BE2C (cell line): ENCODE measurements around the gene LIPT2.
"Not testable (repeated sequence)": the region's sequence is repeated elsewhere in the genome, so short reads cannot be mapped to it uniquely, and the experiment has no call there.

Experiments used
- DNase-seq: peaks from one replicate; pipeline ENCODE4 v3.0.0-alpha.2; 2020
- H3K27me3 ChIP-seq: fragments of 250-450 bp; sonication (Bioruptor Pico); 2 replicates; pipeline ENCODE4 v1.5.1; 2020; ENCODE audit warnings: mild to moderate bottlenecking
- H3K36me3 ChIP-seq: fragments of 250-450 bp; sonication (Bioruptor Pico); 2 replicates; pipeline ENCODE4 v1.5.1; 2020; ENCODE audit warnings: mild to moderate bottlenecking
- H3K4me1 ChIP-seq: fragments of 250-450 bp; sonication (Bioruptor Pico); 2 replicates; pipeline ENCODE4 v1.5.1; 2020
- H3K4me3 ChIP-seq: 2 replicates; pipeline ENCODE4 v1.5.1; 2011; ENCODE audit warnings: low read depth, low read length
- H3K9me3 ChIP-seq: fragments of 250-450 bp; sonication (Bioruptor Pico); 2 replicates; pipeline ENCODE4 v1.5.1; 2020
- CTCF ChIP-seq: IDR thresholded peaks from 2 replicates; pipeline ENCODE4 v1.5.1; 2012; ENCODE audit warnings: mild to moderate bottlenecking, low read depth, low read length

Gene LIPT2

GRCh38 chr11:74521666-74522252, 28.2 kb upstream of the LIPT2 start:
- Histone ChIP-seq H3K27me3 (no peaks in the 10 kb centered on the region), H3K36me3 (no peaks in the 10 kb centered on the region), H3K4me1 (peaks cover 5% of the 10 kb centered on the region), H3K4me3 (no peak overlapping the region), H3K9me3 (no peaks in the 10 kb centered on the region)
- no peak for DNase-seq
- no peak for TF ChIP-seq CTCF

- Histone ChIP-seq H3K4me3 (no peak overlapping the region), H3K9me3 (no peaks in the 10 kb centered on the region), H3K36me3 (no peaks in the 10 kb centered on the region), H3K4me1 (peaks cover 5% of the 10 kb centered on the region), H3K27me3 (no peaks in the 10 kb centered on the region)
- TF ChIP-seq CTCF = no peak
- no peak for DNase-seq
Observed at GRCh38 chr11:74520927-74521665, 27.6 kb upstream of the LIPT2 start.

GRCh38 chr11:74520316-74520715, 26.8 kb upstream of the LIPT2 start:
- peaks cover 5% of the 10 kb centered on the region for H3K4me1 ChIP-seq
- DNase-seq = no peak
- H3K4me3 ChIP-seq = no peak overlapping the region
- H3K36me3 ChIP-seq = no peaks in the 10 kb centered on the region
- H3K9me3 ChIP-seq = no peaks in the 10 kb centered on the region
- no peaks in the 10 kb centered on the region for H3K27me3 ChIP-seq
- no peak for TF ChIP-seq CTCF

DNA sequence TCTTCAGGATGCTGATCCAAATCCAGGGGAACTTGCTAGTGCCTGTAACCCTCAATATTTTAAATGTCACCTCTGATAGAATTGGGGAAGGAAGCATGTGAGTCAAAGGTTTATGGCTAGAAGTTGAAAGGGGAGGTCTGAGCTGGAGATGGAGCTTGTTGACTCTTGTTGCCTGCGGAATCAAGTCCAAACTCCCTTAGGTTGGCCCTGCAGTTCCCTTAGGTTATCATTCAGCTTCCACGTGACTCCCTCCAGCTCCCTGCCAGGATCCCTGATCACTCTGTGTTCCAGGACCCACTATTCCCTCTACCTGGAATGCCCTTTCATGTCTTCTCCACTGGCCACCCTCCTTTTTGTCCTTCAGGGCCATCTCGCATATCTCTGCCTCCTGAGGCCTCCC, 26.2 kb upstream of the LIPT2 start:
- no peaks in the 10 kb centered on the region for H3K36me3 ChIP-seq
- H3K27me3 ChIP-seq = no peaks in the 10 kb centered on the region
- no peak for TF ChIP-seq CTCF
- no peak for DNase-seq
- no peaks in the 10 kb centered on the region for H3K9me3 ChIP-seq
- H3K4me1 ChIP-seq = peaks cover 4% of the 10 kb centered on the region
- H3K4me3 ChIP-seq = no peak overlapping the region

GRCh38 chr11:74517592-74517991, 24.1 kb upstream of the LIPT2 start:
- not testable (repeated sequence) for H3K27me3 ChIP-seq, H3K4me3 ChIP-seq, H3K36me3 ChIP-seq, H3K9me3 ChIP-seq, H3K4me1 ChIP-seq, DNase-seq

GRCh38 chr11:74507582-74507981, 14.1 kb upstream of the LIPT2 start:
- peaks cover 5% of the 10 kb centered on the region; the same call in 1 of the 2 replicates for H3K9me3 ChIP-seq
- H3K4me1 ChIP-seq = no peaks in the 10 kb centered on the region
- H3K4me3 ChIP-seq = no peak overlapping the region
- no peak for DNase-seq
- no peak for TF ChIP-seq CTCF
- no peaks in the 10 kb centered on the region for H3K36me3 ChIP-seq
- no peaks in the 10 kb centered on the region for H3K27me3 ChIP-seq
